Measurements from ENCODE around the gene LAMA2.
A peak's percentile ranks its signal among the peaks of the same experiment; 100 is the strongest.

The LAMA2 gene

GRCh38 chr6:129279343-129280292 is 396.7 kb downstream of the LAMA2 start:
- DNase-seq, result no peak

GRCh38 chr6:129280293-129280644 is 397.3 kb downstream of the LAMA2 start:
- DNase-seq, result no peak

DNA sequence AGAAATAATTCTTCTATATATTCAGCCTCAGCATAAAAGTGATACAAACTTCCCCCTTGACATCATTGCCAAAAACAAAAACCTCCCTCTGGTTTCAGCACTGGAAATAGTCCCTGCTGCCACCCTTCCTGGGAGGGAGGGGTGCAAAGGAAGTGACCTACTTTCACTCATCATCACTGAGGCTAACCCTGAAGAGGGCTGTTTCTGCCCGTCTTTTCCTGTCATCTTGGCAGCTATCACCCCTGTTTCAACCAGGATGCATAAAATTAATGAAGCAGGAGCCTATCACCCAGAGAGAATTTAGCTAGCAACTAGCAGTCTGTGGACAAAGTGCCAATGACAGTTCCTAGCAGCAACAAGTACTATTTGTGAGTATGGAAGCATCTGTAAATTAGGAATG is 397.8 kb downstream of the LAMA2 start:
- DNase-seq, result peak; percentile 73

DNA sequence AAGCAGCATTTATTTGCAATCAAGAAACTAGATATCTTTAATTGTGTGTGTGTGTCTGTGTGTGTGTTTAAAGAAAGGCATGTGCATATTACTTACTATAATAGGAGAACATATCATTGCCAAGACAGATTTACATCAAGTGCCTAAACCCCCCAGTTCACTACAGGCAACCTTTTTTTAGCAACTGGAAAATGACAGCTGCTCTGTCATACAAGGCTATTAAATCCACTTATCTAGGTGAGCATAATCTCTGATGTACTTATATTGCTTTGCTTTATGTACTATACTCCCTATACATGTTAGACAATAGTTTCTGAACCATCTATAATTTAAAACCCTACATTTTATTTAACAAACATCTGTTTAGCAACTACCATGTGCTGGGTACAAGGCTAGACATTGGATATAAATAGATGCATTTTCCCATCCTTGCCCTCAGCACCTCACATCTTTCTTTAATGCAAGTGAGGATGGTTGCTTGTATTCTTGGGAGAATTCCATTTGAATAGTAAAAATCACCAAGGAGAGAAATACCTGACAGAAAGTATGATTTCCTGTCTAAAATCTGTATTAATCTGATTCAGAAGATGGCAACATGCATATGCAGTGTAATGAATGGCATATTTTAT is 398.3 kb downstream of the LAMA2 start:
- no peak for DNase-seq

GRCh38 chr6:129282019-129282418 is 399.1 kb downstream of the LAMA2 start:
- no peak for DNase-seq

DNA sequence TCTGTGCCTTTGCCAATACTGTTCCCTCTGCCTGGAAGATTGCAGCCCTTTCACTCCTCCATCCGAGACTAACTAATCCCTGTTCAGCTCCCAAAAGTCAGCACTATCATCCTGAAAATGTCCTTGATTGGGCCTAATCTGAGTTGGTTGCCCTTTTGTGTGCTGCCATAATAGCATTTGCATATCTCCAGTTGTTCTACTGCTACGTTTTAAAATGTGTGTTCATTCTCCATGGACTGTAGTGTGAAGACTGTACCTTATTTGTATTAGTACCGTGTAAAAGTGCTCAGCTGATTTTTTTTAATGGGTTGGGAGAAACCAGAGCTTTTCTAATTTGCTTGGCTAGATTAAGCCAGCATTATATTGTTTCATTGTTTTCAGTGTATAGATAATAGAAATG is 401.3 kb downstream of the LAMA2 start:
- DNase-seq, result no peak

DNA sequence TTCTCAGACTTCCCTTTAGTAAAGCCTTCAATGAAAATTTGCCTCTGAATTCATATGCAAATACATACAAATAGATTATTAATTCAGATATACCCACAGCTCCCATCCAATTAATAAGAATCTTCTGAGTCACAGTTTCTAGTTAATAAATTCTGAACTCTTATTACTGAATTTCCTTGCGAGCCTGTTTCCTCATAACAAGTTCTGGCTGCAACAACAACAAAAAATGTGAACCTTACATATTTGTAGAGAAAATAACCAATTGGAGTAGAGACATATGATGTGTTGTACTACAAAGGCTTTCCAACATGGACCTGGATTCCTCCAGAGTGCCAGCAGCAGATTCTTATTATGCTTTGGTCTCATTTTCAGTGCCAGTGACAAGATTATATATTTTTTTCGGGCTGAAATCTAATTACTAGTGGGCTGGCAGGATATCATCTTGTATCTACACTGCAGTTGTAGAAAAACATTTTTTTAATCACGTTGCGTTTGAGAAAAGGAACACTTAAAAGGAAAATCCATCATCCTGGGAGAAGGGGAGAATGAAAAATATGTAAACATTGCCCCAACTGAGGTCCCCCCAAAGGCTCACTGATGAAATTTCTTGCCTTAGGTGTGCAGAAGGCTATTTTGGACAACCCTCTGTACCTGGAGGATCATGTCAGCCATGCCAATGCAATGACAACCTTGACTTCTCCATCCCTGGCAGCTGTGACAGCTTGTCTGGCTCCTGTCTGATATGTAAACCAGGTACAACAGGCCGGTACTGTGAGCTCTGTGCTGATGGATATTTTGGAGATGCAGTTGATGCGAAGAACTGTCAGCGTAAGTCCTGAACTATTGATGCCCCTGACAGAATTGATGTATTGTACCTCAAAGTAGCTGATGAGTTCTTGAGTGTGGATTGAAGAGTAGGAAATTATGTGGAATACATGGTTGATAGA is 404.6 kb downstream of the LAMA2 start:
- DNase-seq, result no peak

DNA sequence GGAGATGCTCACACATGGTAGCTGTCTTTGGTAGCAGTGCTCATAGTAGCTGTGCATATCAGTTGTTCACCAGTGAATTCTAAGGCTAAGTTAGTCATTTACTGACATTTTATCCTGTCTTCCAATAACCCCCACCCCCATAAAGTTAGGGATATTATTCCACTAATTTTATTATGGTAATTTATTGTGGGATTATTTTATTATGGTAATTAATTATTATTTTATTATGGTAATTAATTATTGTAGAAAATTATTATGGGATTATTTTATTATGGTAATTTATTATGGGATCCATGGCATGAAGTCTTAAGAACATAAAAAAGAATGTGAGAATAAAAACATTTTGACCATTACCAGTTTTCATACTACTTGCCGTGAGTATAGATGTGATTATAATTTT is 406.5 kb downstream of the LAMA2 start:
- no peak for DNase-seq

DNA sequence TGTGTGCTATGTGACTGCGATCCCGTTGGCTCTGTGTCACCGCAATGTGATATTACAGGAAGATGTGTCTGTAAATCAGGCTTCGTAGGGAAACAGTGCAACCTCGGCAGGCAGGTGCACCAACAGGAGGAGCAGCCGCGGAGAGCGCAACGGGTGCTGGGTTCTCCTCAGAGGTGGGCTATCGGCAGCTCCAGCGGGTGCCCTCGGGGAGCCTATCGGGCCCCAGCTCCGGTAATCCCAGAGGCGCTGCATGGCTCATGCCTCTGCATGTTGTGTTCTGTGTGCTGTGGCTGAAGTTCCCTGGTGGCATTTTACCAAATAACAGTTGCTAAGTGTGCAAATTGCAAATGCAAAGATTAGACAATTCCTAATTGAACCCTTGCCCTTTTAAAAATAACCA is 409.9 kb downstream of the LAMA2 start:
- DNase-seq, result no peak

DNA sequence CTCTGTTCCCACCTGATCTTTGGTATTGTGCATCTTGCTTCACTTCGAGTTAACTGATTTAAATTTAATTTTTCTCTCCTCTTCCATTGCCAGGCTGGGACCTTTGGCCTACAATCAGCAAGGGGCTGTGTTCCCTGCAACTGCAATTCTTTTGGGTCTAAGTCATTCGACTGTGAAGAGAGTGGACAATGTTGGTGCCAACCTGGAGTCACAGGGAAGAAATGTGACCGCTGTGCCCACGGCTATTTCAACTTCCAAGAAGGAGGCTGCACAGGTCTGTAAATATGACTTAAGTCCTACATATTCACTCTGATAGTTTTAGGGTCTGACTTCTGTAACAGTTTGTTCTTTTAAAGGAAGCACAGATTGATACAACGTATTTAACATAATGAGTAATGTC is 414.7 kb downstream of the LAMA2 start:
- no peak for DNase-seq

DNA sequence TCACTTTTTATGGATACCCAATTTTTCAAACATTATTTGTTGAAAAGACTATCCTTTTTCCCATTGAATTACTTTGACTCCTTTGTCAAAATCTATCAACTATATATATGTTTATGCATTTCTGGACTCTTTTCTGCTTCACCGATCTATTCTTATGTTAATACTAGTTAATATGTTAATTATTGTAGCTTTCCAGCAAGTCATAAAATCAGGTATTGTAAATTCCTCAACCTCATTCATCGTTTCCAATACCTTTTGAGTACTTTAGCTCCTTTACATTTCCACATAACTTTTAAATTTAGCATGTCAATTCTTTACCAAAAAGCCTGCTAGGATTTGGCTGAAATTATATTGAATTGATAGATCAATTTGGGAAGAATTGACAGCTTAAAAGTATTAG is 419.7 kb downstream of the LAMA2 start:
- DNase-seq, result no peak

- no peak for DNase-seq
Measured at GRCh38 chr6:129306826-129307225, 423.9 kb downstream of the LAMA2 start.

GRCh38 chr6:129307845-129308244 is 424.9 kb downstream of the LAMA2 start:
- no peak for DNase-seq

DNA sequence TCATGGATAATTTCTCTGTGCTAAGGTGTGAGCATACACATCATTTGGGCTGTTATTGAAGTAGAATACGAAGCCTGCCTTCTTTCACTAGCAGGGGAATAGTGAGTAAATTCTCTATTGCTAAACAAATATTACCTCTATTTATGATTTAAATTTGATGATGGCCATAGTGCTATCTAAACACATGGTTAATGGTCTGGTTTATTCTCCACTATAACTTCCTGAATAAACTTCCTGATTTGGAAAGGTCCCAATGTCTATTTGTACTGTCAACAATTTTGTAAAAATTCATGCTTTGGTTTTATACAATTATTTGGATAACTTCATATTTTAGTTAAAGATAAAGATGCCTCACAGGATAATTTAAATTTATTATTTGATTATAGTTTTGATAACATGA is 426.2 kb downstream of the LAMA2 start:
- no peak for DNase-seq

GRCh38 chr6:129312880-129313279 is 429.9 kb downstream of the LAMA2 start:
- no peak for DNase-seq

- no peak for DNase-seq
Measured at GRCh38 chr6:129314575-129314974, 431.6 kb downstream of the LAMA2 start.

DNA sequence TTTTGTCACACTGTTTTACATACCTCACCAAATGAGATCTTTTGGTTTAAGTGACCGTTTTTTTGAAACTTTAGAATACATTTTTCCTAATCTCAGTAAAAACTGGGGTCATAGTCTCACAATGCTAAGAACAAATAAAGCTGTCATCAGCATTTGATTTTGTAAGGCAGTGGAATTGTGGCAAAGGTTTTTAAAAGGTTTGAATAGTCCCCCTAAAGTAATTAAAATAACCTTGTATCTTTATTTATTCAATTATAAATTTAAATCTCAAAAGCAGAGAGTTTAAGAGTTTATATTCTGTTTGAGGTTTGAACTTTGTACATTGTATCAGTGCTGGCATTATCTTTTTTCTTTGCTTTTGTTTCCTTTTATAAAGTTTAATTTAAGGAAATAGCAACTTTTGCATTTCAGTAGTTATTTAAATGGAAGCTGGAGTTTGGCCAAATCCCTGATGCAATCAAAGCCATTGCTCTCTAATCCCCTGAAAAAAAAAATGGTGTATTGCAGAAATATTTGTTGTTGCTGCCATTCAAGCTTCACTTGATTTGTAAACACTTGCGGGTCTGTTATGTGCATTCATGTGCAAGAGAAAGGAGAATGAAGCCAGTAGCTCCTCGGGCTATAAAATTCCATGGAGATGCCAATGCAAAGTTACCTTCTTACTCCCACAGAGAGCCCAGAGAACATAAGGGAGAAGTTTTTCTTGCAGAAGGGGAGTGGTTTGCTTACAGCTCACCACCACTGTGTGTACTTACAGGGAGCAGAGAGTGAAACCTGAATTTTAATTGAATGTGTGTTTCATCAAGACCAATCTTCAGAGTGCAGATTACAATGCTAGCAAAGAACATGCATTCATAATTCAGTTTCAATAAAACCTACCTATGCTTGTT is 435.2 kb downstream of the LAMA2 start:
- no peak for DNase-seq

GRCh38 chr6:129320892-129321291 is 438.0 kb downstream of the LAMA2 start:
- DNase-seq, result no peak

- no peak for DNase-seq
Measured at GRCh38 chr6:129321303-129321702, 438.4 kb downstream of the LAMA2 start.

DNA sequence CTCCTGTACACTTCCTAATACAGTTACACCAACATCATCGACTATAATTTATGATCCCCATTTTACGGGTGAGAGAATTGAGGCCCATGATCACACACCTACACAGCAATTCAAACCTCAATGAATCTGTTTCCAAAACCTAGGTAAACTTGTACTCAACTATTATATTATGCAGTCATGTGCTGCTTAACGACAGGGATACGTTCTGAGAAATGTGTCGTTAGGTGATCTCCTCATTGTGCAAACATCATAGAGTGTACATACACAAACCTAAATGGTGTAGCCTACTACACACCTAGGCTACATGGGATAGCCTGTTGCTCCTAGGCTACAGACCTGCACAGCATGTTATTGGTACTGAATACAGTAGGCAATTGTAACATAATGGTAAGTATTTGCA is 441.4 kb downstream of the LAMA2 start:
- no peak for DNase-seq

DNA sequence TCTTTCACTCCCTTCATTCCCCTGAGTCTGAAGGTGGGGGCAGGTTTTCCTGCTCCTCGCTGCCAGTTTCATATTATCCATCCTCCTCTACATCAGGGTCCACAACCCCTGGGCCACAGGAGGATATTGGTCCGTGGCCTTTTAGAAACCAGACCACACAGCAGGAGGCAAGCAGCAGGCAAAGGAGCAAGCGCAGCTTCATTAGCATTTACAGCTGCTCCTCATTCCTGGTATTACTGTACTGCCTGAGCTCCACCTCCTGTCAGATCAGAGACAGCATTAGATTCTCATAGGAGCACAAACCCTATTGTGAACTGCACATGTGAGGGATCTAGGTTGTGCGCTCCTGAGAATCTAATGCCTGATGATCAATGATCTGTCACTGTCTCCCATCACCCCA is 446.7 kb downstream of the LAMA2 start:
- no peak for DNase-seq

DNA sequence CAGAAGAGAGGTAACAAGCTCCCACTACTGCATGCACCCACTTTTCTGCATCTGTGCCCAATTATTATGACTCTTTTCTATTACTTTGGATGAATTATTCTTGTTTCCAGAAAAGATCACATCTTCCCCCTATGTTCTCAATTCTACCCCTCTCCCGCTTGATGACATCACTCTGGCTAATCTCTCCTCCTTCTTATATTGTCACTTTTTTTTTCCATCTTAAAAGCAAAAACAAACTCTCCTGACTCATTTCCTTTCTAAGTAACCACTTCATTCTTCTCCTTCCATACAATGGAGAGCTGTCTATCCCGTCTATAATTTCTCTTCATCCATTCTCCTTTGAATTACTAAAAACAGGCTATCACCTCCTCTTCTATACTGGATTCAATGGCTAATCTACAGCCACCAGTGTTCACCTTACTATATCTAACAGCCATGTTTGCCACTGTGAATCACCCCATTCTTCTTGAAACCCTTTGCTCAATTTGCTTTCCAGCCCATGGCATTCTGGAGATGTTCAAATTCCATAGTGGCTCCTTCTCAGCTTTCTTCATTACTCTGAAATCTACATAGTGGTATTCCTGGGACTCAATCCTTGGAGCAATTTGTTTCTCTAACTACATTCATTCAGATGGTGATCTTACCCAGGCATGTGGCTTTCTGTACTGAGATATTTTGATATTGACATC is 448.7 kb downstream of the LAMA2 start:
- DNase-seq, result no peak

Data from CD4-positive, alpha-beta T cell treated with Interleukin-10 for 1 hour (primary cell).